Measurements from ENCODE around the gene ARHGAP26. TPM values are rescaled to one million over a fixed set of nuclear protein-coding genes. Genes with fewer than 3 reads are reported as not detected.

The ARHGAP26 gene
- total RNA-seq, 1 donor from 2014 or later: 17.1 TPM

DNA sequence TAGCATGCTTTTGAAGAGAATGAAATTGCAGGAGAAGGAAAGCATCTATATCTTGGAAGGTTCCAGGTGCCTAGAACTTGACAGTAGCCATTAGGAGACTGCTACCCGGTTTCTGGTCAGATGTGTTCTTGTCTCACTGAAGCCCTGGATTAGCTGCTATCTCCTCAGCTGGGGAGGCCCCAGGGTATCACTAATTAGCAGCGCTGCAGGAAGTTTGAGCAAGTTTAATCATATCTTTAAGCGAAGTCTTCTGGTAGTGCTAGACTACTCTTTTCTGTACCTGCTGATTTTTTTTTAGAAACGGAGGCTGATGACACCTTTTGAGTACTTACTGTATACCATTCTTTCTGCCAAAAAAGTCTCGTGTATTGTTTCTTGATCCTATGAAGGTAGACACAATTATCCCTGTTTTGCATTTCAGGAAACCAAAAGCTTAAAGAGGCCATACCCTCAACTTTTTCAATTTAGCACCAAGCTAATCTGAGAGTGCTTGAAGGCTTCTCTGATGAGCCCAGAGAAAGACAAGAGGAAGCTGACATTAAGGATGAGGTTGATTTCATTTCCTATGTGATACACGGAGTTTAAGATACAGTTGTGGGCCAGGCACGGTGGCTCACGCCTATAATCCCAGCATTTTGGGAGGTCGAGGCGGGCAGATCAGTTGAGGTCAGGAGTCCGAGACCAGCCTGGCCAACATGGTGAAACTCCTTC lies 201.3 kb downstream of the ARHGAP26 start:
- no peak for FAIRE-seq
- H3K4me3 ChIP-seq (ENCODE audit: low read depth, low read length): no peak overlapping the region

DNA sequence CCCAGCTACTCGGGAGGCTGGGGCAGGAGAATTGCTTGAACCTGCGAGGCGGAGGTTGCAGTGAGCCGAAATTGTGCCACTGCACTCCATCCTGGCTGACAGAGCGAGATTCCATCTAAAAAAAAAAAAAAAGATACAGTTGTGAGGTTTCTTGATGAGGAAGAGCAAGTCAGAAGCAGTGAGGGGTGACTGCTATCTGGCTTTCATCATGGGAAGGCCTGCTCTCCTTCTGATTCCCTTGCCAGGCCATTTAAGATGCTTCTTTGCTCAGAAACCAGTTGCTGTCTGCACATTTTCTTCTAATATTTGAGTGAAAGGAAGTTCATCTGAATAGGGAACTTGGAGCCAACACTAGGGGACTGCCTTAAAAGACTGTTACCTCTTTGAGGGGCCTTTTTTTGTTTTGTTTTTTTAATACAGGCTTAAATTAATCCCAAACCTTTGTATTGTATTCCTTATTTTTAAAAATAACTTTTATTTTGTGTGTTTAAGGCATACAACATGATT lies 201.9 kb downstream of the ARHGAP26 start:
- Histone ChIP-seq H3K27me3 (ENCODE audit: control insufficient read depth, insufficient read depth, low read length) (no peaks in the 10 kb centered on the region), H3K36me3 (ENCODE audit: control insufficient read depth, insufficient read depth, low read length) (no peaks in the 10 kb centered on the region), H3K4me3 (ENCODE audit: low read depth, low read length) (no peak overlapping the region)
- DNase-seq (ENCODE audit: low read depth): no peak
- no peak for FAIRE-seq
- TF ChIP-seq, protein P1, sequence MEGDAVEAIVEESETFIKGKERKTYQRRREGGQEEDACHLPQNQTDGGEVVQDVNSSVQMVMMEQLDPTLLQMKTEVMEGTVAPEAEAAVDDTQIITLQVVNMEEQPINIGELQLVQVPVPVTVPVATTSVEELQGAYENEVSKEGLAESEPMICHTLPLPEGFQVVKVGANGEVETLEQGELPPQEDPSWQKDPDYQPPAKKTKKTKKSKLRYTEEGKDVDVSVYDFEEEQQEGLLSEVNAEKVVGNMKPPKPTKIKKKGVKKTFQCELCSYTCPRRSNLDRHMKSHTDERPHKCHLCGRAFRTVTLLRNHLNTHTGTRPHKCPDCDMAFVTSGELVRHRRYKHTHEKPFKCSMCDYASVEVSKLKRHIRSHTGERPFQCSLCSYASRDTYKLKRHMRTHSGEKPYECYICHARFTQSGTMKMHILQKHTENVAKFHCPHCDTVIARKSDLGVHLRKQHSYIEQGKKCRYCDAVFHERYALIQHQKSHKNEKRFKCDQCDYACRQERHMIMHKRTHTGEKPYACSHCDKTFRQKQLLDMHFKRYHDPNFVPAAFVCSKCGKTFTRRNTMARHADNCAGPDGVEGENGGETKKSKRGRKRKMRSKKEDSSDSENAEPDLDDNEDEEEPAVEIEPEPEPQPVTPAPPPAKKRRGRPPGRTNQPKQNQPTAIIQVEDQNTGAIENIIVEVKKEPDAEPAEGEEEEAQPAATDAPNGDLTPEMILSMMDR (IDR thresholded peaks at IDR 0.05; ENCODE audit: insufficient read depth, low read length, severe bottlenecking): no peak

More for the DNA sequence above, 201.3 kb downstream of the ARHGAP26 start:
- Histone ChIP-seq H3K27me3 (ENCODE audit: control insufficient read depth, insufficient read depth, low read length) (no peaks in the 10 kb centered on the region), H3K36me3 (ENCODE audit: control insufficient read depth, insufficient read depth, low read length) (no peaks in the 10 kb centered on the region)
- TF ChIP-seq, protein P1 (IDR thresholded peaks at IDR 0.05; ENCODE audit: insufficient read depth, low read length, severe bottlenecking): no peak
- DNase-seq (ENCODE audit: low read depth): no peak

DNA sequence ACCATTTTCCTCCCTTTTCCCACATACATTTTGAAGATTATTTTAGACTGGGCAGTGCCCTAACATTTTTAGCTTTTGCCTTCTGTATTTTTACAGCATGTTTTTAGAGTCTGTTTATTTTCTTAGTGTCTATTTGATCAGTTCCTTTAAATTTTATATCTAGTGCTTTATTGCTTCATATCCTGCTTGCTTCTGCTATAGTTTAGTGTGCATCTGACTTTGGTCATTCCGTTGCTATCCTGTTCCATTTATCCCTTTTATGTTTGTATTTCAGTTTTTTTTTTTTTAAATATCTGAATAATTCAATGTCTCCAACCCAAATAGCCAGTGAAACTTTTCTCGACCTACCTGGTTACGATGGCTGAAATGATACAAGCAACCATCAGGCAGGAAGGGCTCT lies 203.8 kb downstream of the ARHGAP26 start:
- DNase-seq (ENCODE audit: low read depth) (no peak), FAIRE-seq (no peak)
- no peaks in the 10 kb centered on the region for H3K27me3 ChIP-seq (ENCODE audit: control insufficient read depth, insufficient read depth, low read length)
- no peaks in the 10 kb centered on the region for H3K36me3 ChIP-seq (ENCODE audit: control insufficient read depth, insufficient read depth, low read length)
- H3K4me3 ChIP-seq (ENCODE audit: low read depth, low read length): no peak overlapping the region
- TF ChIP-seq, protein P1 (IDR thresholded peaks at IDR 0.05; ENCODE audit: insufficient read depth, low read length, severe bottlenecking): no peak

DNA sequence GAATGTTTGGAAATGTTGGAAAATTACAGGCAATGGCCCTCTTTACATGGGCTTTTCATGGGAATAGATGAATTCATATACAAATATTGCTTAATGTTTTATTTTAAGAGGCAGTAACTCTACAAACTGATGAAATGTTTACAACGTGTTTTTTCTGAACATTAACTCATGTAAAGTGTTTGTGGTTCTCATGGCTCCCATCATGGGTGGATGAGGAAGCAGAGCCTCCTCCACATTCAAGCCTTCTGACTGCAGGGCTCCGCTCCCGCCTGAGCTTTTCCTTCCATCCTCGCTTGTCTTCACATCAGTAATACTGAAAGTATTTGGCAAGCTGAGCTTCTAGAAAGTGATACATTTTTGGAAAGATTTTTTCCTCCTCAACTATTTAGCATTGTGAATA lies 204.2 kb downstream of the ARHGAP26 start:
- TF ChIP-seq, protein P1 (IDR thresholded peaks at IDR 0.05; ENCODE audit: insufficient read depth, low read length, severe bottlenecking): no peak
- no peak for FAIRE-seq
- no peak for DNase-seq (ENCODE audit: low read depth)
- Histone ChIP-seq H3K27me3 (ENCODE audit: control insufficient read depth, insufficient read depth, low read length) (no peaks in the 10 kb centered on the region), H3K36me3 (ENCODE audit: control insufficient read depth, insufficient read depth, low read length) (no peaks in the 10 kb centered on the region), H3K4me3 (ENCODE audit: low read depth, low read length) (no peak overlapping the region)

DNA sequence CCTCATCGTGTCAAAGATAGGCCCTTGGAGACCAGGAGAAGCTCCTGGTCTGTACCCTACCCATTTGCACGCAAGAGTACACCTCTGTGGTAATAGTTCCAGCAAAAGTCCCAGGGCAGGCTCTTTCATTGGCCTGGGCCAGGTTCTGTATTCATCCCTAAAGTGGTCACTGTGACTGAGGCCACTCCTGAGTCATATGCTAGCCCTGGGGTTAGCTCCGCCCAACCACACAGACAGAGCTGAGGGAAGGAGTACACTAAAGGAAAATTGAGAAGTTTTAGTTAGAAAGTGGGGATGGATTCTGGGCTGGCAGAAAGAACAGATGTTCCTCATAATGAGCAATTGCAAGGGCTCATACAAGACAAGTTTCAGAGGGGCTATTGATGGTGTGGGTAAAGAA lies 206.7 kb downstream of the ARHGAP26 start:
- TF ChIP-seq, protein P1 (IDR thresholded peaks at IDR 0.05; ENCODE audit: insufficient read depth, low read length, severe bottlenecking): no peak
- Histone ChIP-seq H3K4me3 (ENCODE audit: low read depth, low read length) (no peak overlapping the region), H3K27me3 (ENCODE audit: control insufficient read depth, insufficient read depth, low read length) (no peaks in the 10 kb centered on the region), H3K36me3 (ENCODE audit: control insufficient read depth, insufficient read depth, low read length) (no peaks in the 10 kb centered on the region)
- FAIRE-seq: no peak
- DNase-seq (ENCODE audit: low read depth): no peak

All from bronchial epithelial cell (primary cell).